Hematopoietic multipotent progenitor cell (in vitro differentiated cells): ENCODE measurements around the gene ATP11A. TPM values are rescaled to one million over a fixed set of nuclear protein-coding genes. Genes with fewer than 3 reads are reported as not detected.

ENCODE experiments used
- DNase-seq, 3 donors: peaks; one replicate each; pipeline ENCODE4 v3.0.0-alpha.2; 2011 to 2015; ENCODE audit warnings: low read depth in 2 of 3, low spot score in 2 of 3
- total RNA-seq: library from RNA; depleted of rRNA; stranded (reverse); fragments of >200 nt; gene quantifications from one replicate; pipeline ENCODE4 v1.2.3, GENCODE V29; 2012

ATP11A gene
- total RNA-seq, 1 donor = 10.0 TPM

GRCh38 chr13:112885242-112885781, 195.5 kb downstream of the ATP11A start:
- DNase-seq = no peak

GRCh38 chr13:112885782-112886268, 196.0 kb downstream of the ATP11A start:
- DNase-seq = peak in 2 of 3 donors; percentile 47 to 48

GRCh38 chr13:112887151-112887550, 197.3 kb downstream of the ATP11A start:
- DNase-seq = no peak

- no peak for DNase-seq
These were observed 197.7 kb downstream of the ATP11A start for GRCh38 chr13:112887557-112887991.

- DNase-seq = no peak
These were observed 198.6 kb downstream of the ATP11A start for GRCh38 chr13:112888238-112889111.

GRCh38 chr13:112889351-112890290, 199.8 kb downstream of the ATP11A start:
- DNase-seq = no peak

- no peak for DNase-seq
These were observed 200.7 kb downstream of the ATP11A start for GRCh38 chr13:112890316-112891145.

GRCh38 chr13:112891477-112892401, 201.9 kb downstream of the ATP11A start:
- DNase-seq = no peak

GRCh38 chr13:112892426-112893206, 202.8 kb downstream of the ATP11A start:
- DNase-seq = peak in 1 of 3 donors; percentile 52

- no peak for DNase-seq
These were observed 203.3 kb downstream of the ATP11A start for GRCh38 chr13:112893207-112893569.

- DNase-seq = peak in 2 of 3 donors; percentile 38 to 40
These were observed 204.0 kb downstream of the ATP11A start for GRCh38 chr13:112893570-112894422.

GRCh38 chr13:112894423-112894672, 204.5 kb downstream of the ATP11A start:
- DNase-seq = no peak

- peak in 1 of 3 donors; percentile 6 for DNase-seq
These were observed 205.0 kb downstream of the ATP11A start for GRCh38 chr13:112894673-112895481.

GRCh38 chr13:112895521-112896465, 206.0 kb downstream of the ATP11A start:
- no peak for DNase-seq

GRCh38 chr13:112896736-112897602, 207.1 kb downstream of the ATP11A start:
- DNase-seq = no peak
